Subcutaneous abdominal adipose tissue (tissue), 5 donors: ENCODE data around the gene PDE3A.
A peak's percentile ranks its signal among the peaks of the same experiment; 100 is the strongest.
"Not testable (repeated sequence)": the region's sequence is repeated elsewhere in the genome, so short reads cannot be mapped to it uniquely, and the experiment has no call there.

ENCODE experiments used
- H3K27ac ChIP-seq: one replicate; pipeline ENCODE4 v1.7.0; 2013; ENCODE audit warnings: low read depth, mild to moderate bottlenecking, inconsistent platforms, low read length, moderate library complexity
- H3K27me3 ChIP-seq, 5 donors: one replicate each; pipeline ENCODE4 v1.7.0; 2013; ENCODE audit warnings: low read length in 5 of 5, inconsistent platforms in 1 of 5; ENCODE audit not compliant: control insufficient read depth in 5 of 5, insufficient read depth in 4 of 5
- H3K36me3 ChIP-seq, 5 donors: one replicate each; pipeline ENCODE4 v1.7.0; 2013; ENCODE audit warnings: low read length in 5 of 5; ENCODE audit not compliant: control insufficient read depth in 5 of 5, insufficient read depth in 5 of 5
- H3K4me1 ChIP-seq, 5 donors: one replicate each; pipeline ENCODE4 v1.7.0; 2013; ENCODE audit warnings: low read length in 5 of 5, mild to moderate bottlenecking in 3 of 5, moderate library complexity in 1 of 5; ENCODE audit not compliant: control insufficient read depth in 5 of 5, insufficient read depth in 5 of 5
- H3K4me3 ChIP-seq, 5 donors: one replicate each; pipeline ENCODE4 v1.7.0; 2013; ENCODE audit warnings: low read length in 5 of 5, low read depth in 1 of 5
- H3K9ac ChIP-seq, 5 donors: one replicate each; pipeline ENCODE4 v1.7.0; 2013; ENCODE audit warnings: low read length in 5 of 5, mild to moderate bottlenecking in 4 of 5, moderate library complexity in 3 of 5
- H3K9me3 ChIP-seq, 5 donors: one replicate each; pipeline ENCODE4 v1.7.0; 2013; ENCODE audit warnings: low read length in 5 of 5; ENCODE audit not compliant: control insufficient read depth in 5 of 5
- donor health status: healthy.
- donor health status: healthy.
- donor health status: healthy.
- donor health status: healthy.
- donor health status: healthy.

The PDE3A gene

GRCh38 chr12:20368114-20368650 lies at the start of gene PDE3A:
TSS of gene PDE3A (plus strand) at chr12:20368537. CDS start at chr12:20369285, 748 bp downstream.
- peak within 1 kb of the TSS; percentile 73 to 95 (median 86) for H3K4me3 ChIP-seq
- no peaks in the 10 kb centered on the region for H3K9me3 ChIP-seq
- peak within 1 kb of the TSS; percentile 34 to 74 (median 61) for H3K9ac ChIP-seq
- H3K4me1 ChIP-seq, result peaks cover 0 to 30% (median 25%) of the 10 kb centered on the region in 5 donors
- peak within 1 kb of the TSS; percentile 94 for H3K27ac ChIP-seq
- H3K36me3 ChIP-seq, result no peaks in the 10 kb centered on the region
- no peaks in the 10 kb centered on the region for H3K27me3 ChIP-seq

- H3K9ac ChIP-seq, result no peak overlapping the region
- H3K36me3 ChIP-seq, result no peaks in the 10 kb centered on the region
- peaks cover 0 to 5% (median 0%) of the 10 kb centered on the region in 5 donors for H3K9me3 ChIP-seq
- peaks cover 0 to 6% (median 6%) of the 10 kb centered on the region in 5 donors for H3K4me1 ChIP-seq
- no peaks in the 10 kb centered on the region for H3K27me3 ChIP-seq
- H3K27ac ChIP-seq, result peak overlapping the region; percentile 18
- H3K4me3 ChIP-seq, result no peak overlapping the region
These were observed 49.0 kb upstream of the PDE3A start for GRCh38 chr12:20319366-20319765.

GRCh38 chr12:20320552-20320951 lies 47.8 kb upstream of the PDE3A start:
- Histone ChIP-seq H3K36me3 (no peaks in the 10 kb centered on the region), H3K4me1 (peaks cover 0 to 6% (median 6%) of the 10 kb centered on the region in 5 donors), H3K9ac (peak overlapping the region in 4 of 5 donors; percentile 11 to 63 (median 44)), H3K27ac (peak overlapping the region; percentile 66), H3K27me3 (no peaks in the 10 kb centered on the region), H3K4me3 (peak overlapping the region in 4 of 5 donors; percentile 20 to 51 (median 30)), H3K9me3 (peaks cover 0 to 5% (median 0%) of the 10 kb centered on the region in 5 donors)

DNA sequence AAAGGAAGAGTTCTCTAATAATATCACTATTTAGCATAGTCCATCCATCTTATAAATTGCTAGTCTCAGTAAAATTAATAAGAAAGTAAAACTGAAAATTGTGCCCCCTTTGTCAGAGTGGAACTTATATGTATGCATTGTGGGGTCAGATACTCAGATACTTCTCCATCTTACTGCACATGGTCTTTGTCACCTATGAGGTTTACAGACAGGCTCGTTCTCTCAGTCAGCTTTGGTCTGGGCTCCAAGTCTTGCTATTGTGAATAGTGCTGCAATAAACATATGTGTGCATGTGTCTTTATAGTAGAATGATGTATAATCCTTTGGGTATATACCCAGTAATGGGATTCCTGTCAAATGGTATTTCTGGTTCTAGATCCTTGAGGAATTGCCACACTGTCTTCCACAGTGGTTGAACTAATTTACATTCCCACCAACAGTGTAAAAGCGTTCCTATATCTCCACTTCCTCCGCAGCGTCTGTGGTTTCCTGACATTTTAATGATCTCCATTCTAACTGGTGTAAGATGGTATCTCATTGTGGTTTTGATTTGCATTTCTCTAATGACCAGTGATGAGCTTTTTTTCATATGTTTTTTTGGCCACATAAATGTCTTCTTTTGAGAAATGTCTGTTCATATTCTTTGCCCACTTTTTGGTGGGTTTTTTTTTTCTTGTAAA lies 37.4 kb upstream of the PDE3A start:
- H3K27me3 ChIP-seq, H3K4me1 ChIP-seq, H3K4me3 ChIP-seq, H3K27ac ChIP-seq, H3K9ac ChIP-seq, H3K36me3 ChIP-seq, H3K9me3 ChIP-seq: not testable (repeated sequence)

- Histone ChIP-seq H3K36me3 (no peaks in the 10 kb centered on the region), H3K4me1 (no peaks in the 10 kb centered on the region), H3K4me3 (no peak overlapping the region), H3K9ac (no peak overlapping the region), H3K9me3 (peaks cover 0 to 7% (median 3%) of the 10 kb centered on the region in 5 donors), H3K27me3 (no peaks in the 10 kb centered on the region), H3K27ac (no peak overlapping the region)
These were observed 29.3 kb upstream of the PDE3A start for GRCh38 chr12:20339060-20339459.

DNA sequence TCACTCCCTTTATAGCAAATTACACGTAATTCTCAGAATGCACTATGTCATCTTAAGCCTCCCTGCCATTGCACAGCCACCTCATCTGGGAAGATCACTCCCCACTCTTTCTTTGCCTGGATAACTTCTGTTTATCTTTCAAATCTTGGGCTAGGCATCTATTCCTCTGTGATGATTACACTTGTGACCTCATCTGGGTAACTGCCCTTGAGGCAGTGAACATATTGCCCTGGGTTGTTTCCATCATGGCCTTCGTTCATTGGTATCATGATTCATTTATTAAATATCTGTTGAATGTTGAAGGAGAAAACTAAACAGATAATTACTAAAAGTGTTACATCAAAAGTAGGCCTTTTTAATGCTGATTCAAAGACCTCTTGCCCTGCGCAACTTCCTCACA lies 26.2 kb upstream of the PDE3A start:
- Histone ChIP-seq H3K9me3 (no peaks in the 10 kb centered on the region), H3K36me3 (no peaks in the 10 kb centered on the region), H3K27ac (no peak overlapping the region), H3K4me1 (no peaks in the 10 kb centered on the region), H3K9ac (no peak overlapping the region), H3K27me3 (no peaks in the 10 kb centered on the region), H3K4me3 (no peak overlapping the region)

DNA sequence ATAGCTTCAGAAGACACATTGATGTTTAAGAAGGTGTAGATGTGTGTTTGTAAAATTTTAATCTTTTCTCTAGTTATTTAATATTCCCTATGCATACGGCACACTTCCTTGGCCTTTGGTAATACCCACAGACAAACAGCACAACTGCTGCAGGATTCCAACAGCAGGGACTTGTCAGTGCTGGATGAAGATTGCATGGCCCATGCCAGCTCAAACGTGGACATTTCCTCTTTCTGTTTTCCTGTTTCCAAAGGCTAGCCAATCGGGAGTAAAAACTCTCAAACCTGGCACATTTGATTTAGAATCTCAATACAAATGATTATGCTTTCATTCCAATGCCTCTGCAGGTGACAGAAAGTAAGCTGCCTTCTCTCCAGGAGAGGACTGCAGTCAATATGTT lies 22.5 kb upstream of the PDE3A start:
- no peak overlapping the region for H3K27ac ChIP-seq
- H3K36me3 ChIP-seq, result no peaks in the 10 kb centered on the region
- H3K4me1 ChIP-seq, result peaks cover 0 to 5% (median 0%) of the 10 kb centered on the region in 5 donors
- no peak overlapping the region for H3K9ac ChIP-seq
- no peak overlapping the region for H3K4me3 ChIP-seq
- H3K27me3 ChIP-seq, result no peaks in the 10 kb centered on the region
- no peaks in the 10 kb centered on the region for H3K9me3 ChIP-seq

DNA sequence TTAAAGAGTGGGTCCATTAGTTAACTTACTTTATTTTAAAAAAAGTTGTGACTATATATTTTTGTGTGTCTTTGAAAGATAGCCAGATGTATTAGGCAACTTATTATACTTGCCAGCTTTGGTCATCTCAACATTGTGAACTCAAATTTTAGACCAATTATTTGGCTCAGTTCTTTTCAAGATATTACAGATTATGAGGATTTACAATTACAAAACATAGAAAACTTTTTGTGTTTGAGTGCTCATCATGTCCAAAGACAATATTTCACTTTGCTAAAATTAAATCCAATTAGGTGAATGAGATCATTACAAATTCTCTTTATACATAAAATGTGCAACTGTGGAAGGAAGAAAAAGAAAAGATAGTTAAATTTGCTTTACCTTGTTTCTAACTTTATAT lies 18.3 kb upstream of the PDE3A start:
- peaks cover 0 to 7% (median 0%) of the 10 kb centered on the region in 5 donors for H3K4me1 ChIP-seq
- no peaks in the 10 kb centered on the region for H3K9me3 ChIP-seq
- peak overlapping the region in 1 of 5 donors; percentile 22 for H3K4me3 ChIP-seq
- peak overlapping the region in 1 of 5 donors; percentile 58 for H3K9ac ChIP-seq
- H3K27me3 ChIP-seq, result no peaks in the 10 kb centered on the region
- no peaks in the 10 kb centered on the region for H3K36me3 ChIP-seq
- H3K27ac ChIP-seq, result peak overlapping the region; percentile 96

DNA sequence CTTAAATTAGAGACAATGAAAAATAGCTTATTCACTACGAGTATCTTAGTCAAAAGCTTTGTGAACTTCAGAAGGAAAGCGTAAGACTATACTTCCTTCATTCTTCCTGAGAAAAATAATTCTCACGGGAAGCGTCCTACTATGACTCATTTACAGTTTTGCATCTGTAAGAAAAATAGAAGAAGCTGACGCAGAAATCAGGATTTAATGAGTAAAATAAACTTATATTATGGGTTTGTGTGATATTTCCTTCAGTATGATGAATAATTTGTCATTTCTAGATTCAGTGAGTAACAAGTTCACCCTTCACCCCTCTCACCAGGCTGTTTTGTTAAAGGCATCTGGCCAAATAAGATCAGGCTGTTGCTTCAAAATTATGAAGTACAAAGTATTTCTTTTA lies 17.8 kb upstream of the PDE3A start:
- Histone ChIP-seq H3K4me3 (peak overlapping the region in 1 of 5 donors; percentile 22), H3K36me3 (no peaks in the 10 kb centered on the region), H3K9ac (peak overlapping the region in 1 of 5 donors; percentile 58), H3K27me3 (no peaks in the 10 kb centered on the region), H3K27ac (peak overlapping the region; percentile 96), H3K9me3 (no peaks in the 10 kb centered on the region), H3K4me1 (peaks cover 0 to 7% (median 0%) of the 10 kb centered on the region in 5 donors)

- no peak overlapping the region for H3K4me3 ChIP-seq
- no peaks in the 10 kb centered on the region for H3K9me3 ChIP-seq
- no peaks in the 10 kb centered on the region for H3K27me3 ChIP-seq
- peaks cover 0 to 7% (median 0%) of the 10 kb centered on the region in 5 donors for H3K4me1 ChIP-seq
- peak overlapping the region; percentile 96 for H3K27ac ChIP-seq
- no peak overlapping the region for H3K9ac ChIP-seq
- no peaks in the 10 kb centered on the region for H3K36me3 ChIP-seq
These were observed 16.9 kb upstream of the PDE3A start for GRCh38 chr12:20351406-20351805.
